HL-60 (cell line): ENCODE measurements around the gene SH3TC2.

Experiments used
- GABPA ChIP-seq: IDR thresholded peaks from 2 replicates; pipeline ENCODE4 v1.6.1; 2012; ENCODE audit warnings: low read depth
- POLR2AphosphoS5 ChIP-seq: IDR thresholded peaks from 2 replicates; pipeline ENCODE4 v1.6.1; 2012; ENCODE audit warnings: low read depth
- SPI1 ChIP-seq: IDR thresholded peaks from 2 replicates; pipeline ENCODE4 v1.6.1; 2012; ENCODE audit warnings: low read depth, mild to moderate bottlenecking, borderline replicate concordance
- TF ChIP-seq, protein P1 (sequence below): IDR thresholded peaks from one replicate; pipeline ENCODE4 v1.5.1; 2011; ENCODE audit warnings: low read length, control low read depth, inconsistent platforms; ENCODE audit not compliant: insufficient read depth
- TF ChIP-seq, protein P2 (sequence below): IDR thresholded peaks from 2 replicates; pipeline ENCODE4 v1.6.1; 2012; ENCODE audit warnings: low read depth; ENCODE audit not compliant: insufficient replicate concordance

DNA sequence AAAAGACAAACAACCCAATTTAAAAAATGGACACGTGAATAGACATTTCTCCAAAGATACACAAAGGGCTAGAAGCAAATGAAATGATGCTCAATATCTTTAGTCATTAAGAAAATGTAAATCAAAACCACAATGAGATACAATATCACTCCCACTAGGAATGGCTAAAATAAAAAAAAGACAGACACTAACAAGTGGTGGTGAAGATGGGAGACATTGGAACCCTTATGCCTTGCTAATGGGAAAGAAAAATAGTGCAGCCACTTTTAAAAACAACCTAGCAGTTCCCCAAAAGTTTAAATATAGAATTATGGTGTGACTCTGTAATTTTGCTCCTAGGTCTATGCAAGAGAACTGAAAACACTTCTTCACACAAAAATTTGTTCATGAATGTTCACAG is 40.7 kb downstream of the SH3TC2 start:
- TF ChIP-seq, protein P1, sequence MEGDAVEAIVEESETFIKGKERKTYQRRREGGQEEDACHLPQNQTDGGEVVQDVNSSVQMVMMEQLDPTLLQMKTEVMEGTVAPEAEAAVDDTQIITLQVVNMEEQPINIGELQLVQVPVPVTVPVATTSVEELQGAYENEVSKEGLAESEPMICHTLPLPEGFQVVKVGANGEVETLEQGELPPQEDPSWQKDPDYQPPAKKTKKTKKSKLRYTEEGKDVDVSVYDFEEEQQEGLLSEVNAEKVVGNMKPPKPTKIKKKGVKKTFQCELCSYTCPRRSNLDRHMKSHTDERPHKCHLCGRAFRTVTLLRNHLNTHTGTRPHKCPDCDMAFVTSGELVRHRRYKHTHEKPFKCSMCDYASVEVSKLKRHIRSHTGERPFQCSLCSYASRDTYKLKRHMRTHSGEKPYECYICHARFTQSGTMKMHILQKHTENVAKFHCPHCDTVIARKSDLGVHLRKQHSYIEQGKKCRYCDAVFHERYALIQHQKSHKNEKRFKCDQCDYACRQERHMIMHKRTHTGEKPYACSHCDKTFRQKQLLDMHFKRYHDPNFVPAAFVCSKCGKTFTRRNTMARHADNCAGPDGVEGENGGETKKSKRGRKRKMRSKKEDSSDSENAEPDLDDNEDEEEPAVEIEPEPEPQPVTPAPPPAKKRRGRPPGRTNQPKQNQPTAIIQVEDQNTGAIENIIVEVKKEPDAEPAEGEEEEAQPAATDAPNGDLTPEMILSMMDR = no peak
- TF ChIP-seq POLR2AphosphoS5 (no peak), GABPA (no peak), SPI1 (no peak)
- TF ChIP-seq, protein P2, sequence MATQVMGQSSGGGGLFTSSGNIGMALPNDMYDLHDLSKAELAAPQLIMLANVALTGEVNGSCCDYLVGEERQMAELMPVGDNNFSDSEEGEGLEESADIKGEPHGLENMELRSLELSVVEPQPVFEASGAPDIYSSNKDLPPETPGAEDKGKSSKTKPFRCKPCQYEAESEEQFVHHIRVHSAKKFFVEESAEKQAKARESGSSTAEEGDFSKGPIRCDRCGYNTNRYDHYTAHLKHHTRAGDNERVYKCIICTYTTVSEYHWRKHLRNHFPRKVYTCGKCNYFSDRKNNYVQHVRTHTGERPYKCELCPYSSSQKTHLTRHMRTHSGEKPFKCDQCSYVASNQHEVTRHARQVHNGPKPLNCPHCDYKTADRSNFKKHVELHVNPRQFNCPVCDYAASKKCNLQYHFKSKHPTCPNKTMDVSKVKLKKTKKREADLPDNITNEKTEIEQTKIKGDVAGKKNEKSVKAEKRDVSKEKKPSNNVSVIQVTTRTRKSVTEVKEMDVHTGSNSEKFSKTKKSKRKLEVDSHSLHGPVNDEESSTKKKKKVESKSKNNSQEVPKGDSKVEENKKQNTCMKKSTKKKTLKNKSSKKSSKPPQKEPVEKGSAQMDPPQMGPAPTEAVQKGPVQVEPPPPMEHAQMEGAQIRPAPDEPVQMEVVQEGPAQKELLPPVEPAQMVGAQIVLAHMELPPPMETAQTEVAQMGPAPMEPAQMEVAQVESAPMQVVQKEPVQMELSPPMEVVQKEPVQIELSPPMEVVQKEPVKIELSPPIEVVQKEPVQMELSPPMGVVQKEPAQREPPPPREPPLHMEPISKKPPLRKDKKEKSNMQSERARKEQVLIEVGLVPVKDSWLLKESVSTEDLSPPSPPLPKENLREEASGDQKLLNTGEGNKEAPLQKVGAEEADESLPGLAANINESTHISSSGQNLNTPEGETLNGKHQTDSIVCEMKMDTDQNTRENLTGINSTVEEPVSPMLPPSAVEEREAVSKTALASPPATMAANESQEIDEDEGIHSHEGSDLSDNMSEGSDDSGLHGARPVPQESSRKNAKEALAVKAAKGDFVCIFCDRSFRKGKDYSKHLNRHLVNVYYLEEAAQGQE = no peak
